ENCODE measurements around the gene CNTN4.

CNTN4 gene

DNA sequence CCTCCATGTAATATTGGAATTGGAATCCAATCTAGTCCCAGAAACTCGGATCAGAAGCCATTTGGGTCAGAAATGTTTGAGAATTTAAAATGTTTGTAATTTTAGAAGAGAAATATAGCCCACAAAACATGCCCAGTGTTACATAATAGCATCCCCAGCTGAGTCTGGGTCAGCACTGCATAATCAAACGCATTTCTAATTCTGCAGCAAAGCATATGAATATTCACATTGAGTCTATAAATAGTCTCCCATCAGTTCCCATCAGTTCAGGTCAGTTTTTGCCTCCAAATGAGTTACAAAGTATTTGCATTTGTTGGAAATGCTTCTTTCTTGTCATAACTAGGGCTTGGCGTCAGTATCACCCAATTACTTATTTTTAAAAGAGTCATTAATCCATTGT lies 628.4 kb downstream of the CNTN4 start:
- Histone ChIP-seq H3K36me3 (ENCODE audit: insufficient read depth, low read length) (no peaks in the 10 kb centered on the region), H3K4me3 (no peak overlapping the region), H3K9ac (ENCODE audit: insufficient read length) (no peak overlapping the region), H3K27ac (no peak overlapping the region), H3K9me3 (ENCODE audit: low read depth, low read length) (no peaks in the 10 kb centered on the region)
- no peak for DNase-seq (ENCODE audit: low read depth, low spot score)
- TF ChIP-seq FOXP2 (optimal IDR thresholded peaks at IDR 0.05; ENCODE audit: control extremely low read depth, extremely low read length, insufficient read depth) (no peak), POLR2AphosphoS5 (IDR thresholded peaks at IDR 0.05; ENCODE audit: borderline replicate concordance, low read depth, low read length) (no peak), EZH2 (IDR thresholded peaks at IDR 0.05) (no peak)

DNA sequence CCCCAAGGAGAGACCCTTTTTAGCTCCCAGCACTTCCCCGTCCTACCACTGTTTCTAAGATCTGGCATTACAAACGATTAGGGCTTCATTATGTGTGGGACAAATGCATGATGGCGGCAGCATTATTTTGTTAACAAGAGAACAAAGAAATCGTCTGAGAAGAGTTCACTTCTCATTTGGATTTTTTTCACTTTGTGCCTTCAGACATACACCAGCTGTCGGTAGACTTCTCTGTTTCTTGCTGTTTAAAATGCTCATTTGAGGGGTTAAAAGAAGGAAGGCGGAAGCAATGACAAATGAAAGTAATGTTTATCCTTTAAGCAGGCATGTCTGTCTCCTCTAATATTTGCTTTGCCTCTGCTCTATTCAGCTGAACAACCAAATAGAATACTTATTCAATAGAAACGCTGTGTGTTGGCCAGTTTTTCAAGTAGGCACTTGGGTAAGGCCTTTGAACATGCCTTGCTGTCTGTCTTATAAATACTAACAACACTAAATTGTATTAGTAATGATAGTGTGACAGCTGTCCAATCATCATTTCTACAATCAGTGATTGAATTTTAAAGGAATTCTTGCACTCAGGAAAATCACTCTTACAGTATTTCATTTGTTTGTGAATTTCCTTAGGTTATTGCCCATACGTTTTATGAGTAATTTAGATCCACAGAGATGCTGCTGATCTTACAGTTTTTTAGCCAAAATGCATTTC lies 629.1 kb downstream of the CNTN4 start:
- H3K4me3 ChIP-seq: no peak overlapping the region
- DNase-seq (ENCODE audit: low read depth, low spot score): no peak

DNA sequence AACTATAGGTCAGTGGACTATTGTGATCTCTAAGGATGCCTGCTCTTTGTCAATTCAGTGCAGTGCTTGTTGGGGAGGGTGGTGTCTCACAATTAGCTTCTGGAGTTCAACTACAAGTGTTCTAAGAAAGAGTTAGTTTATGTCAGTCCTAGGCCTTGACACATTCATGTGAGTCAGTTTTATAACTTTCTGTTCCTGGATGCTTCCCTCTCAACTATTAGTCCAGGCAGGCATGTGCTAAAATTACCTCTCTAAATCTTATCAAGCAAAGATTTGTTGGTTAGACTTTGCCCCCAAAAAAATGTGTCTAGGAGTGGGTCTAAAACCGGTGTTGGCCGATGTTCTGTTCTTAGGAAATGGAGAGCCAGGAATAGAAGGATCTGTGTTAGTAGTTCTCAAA lies 633.2 kb downstream of the CNTN4 start:
- H3K4me3 ChIP-seq: no peak overlapping the region
- DNase-seq (ENCODE audit: low read depth, low spot score): no peak
- no peaks in the 10 kb centered on the region for H3K9me3 ChIP-seq (ENCODE audit: low read depth, low read length)
- H3K27ac ChIP-seq: no peak overlapping the region
- H3K36me3 ChIP-seq (ENCODE audit: insufficient read depth, low read length): no peaks in the 10 kb centered on the region
- no peak overlapping the region for H3K9ac ChIP-seq (ENCODE audit: insufficient read length)
- TF ChIP-seq POLR2AphosphoS5 (IDR thresholded peaks at IDR 0.05; ENCODE audit: borderline replicate concordance, low read depth, low read length) (no peak), FOXP2 (optimal IDR thresholded peaks at IDR 0.05; ENCODE audit: control extremely low read depth, extremely low read length, insufficient read depth) (no peak), EZH2 (IDR thresholded peaks at IDR 0.05) (no peak)

More for the DNA sequence above, 629.1 kb downstream of the CNTN4 start:
- no peaks in the 10 kb centered on the region for H3K36me3 ChIP-seq (ENCODE audit: insufficient read depth, low read length)
- no peak overlapping the region for H3K9ac ChIP-seq (ENCODE audit: insufficient read length)
- no peaks in the 10 kb centered on the region for H3K9me3 ChIP-seq (ENCODE audit: low read depth, low read length)
- TF ChIP-seq FOXP2 (optimal IDR thresholded peaks at IDR 0.05; ENCODE audit: control extremely low read depth, extremely low read length, insufficient read depth) (no peak), EZH2 (IDR thresholded peaks at IDR 0.05) (no peak)
- no peak overlapping the region for H3K27ac ChIP-seq

DNA sequence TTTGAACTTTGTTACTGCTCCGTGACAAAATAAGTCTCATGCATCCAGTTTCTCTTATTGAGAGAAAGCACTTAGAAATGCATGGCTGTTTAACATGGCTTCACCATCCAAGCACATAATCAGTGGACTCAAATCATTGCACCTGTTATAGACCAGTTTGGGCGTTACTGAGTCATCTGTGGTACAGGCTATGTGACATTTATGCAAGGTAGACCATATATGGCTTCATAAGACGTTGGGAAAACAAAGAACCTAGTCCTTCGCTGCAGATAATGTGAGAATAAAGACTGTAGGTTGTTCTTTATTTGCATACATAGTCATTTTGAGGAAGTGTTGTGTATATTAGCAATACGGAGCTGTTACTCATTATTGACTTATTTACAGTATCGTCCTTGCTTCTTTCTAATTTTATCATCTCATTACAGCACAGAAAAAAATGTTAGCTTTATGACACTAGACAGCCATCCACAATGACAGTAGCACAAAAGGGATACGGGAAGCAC lies 636.8 kb downstream of the CNTN4 start:
- Histone ChIP-seq H3K9ac (ENCODE audit: insufficient read length) (no peak overlapping the region), H3K27ac (no peak overlapping the region), H3K9me3 (ENCODE audit: low read depth, low read length) (no peaks in the 10 kb centered on the region), H3K4me3 (no peak overlapping the region), H3K36me3 (ENCODE audit: insufficient read depth, low read length) (no peaks in the 10 kb centered on the region)
- TF ChIP-seq EZH2 (IDR thresholded peaks at IDR 0.05) (no peak), POLR2AphosphoS5 (IDR thresholded peaks at IDR 0.05; ENCODE audit: borderline replicate concordance, low read depth, low read length) (no peak), FOXP2 (optimal IDR thresholded peaks at IDR 0.05; ENCODE audit: control extremely low read depth, extremely low read length, insufficient read depth) (no peak)
- no peak for DNase-seq (ENCODE audit: low read depth, low spot score)

DNA sequence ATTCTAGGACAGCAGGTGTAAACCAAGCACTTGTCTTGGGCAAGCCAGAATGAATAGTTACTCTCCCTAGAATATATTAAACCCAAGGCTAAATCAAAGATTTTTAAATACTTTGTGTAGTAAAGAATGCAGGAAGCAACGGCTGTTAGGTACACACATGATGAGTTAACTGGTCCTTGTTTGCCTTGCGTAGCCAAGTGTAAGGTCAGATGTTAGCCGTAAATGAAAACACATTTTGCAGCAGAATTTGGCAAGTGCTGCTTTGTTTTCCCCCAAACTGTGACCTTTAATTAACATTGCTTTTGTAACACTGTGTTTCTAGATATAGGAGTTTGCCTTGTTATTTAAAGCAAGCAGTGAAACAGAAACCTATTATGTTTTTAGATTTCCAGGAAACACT lies 642.9 kb downstream of the CNTN4 start:
- Histone ChIP-seq H3K27ac (no peak overlapping the region), H3K36me3 (ENCODE audit: insufficient read depth, low read length) (no peaks in the 10 kb centered on the region), H3K4me3 (no peak overlapping the region), H3K9me3 (ENCODE audit: low read depth, low read length) (no peaks in the 10 kb centered on the region), H3K9ac (ENCODE audit: insufficient read length) (no peak overlapping the region)
- no peak for DNase-seq (ENCODE audit: low read depth, low spot score)
- TF ChIP-seq POLR2AphosphoS5 (IDR thresholded peaks at IDR 0.05; ENCODE audit: borderline replicate concordance, low read depth, low read length) (no peak), FOXP2 (optimal IDR thresholded peaks at IDR 0.05; ENCODE audit: control extremely low read depth, extremely low read length, insufficient read depth) (no peak)

DNA sequence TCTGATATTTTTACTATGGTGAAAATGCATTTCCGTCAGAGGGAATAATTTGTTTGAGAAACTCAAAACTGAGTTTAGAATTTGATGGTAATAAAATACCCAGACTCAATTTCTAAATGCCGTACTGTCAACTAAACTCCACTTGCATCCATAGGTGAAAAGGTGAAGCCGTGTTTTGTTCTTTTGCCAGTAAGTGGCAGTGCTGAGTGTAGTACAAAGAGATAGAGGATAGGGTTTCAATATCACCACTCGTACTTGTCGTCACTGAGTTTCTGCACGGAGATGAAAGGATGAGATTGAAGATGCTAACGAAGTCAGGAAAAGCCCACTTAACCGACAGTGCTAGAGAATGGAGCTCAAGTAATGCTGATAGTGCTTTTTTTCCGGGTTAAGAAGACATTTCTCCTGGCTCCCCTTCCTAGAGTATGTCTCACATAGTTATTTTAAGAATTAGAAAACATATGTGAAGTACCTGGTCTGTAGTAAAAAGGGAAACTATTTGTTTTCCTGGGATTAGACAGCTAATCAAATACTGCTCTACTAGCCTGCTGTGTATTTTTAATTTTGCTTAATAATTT lies 666.4 kb downstream of the CNTN4 start:
- TF ChIP-seq POLR2AphosphoS5 (IDR thresholded peaks at IDR 0.05; ENCODE audit: borderline replicate concordance, low read depth, low read length) (no peak), FOXP2 (optimal IDR thresholded peaks at IDR 0.05; ENCODE audit: control extremely low read depth, extremely low read length, insufficient read depth) (no peak), EZH2 (IDR thresholded peaks at IDR 0.05) (no peak)
- no peak overlapping the region for H3K4me3 ChIP-seq
- DNase-seq (ENCODE audit: low read depth, low spot score): no peak
- H3K9me3 ChIP-seq (ENCODE audit: low read depth, low read length): no peaks in the 10 kb centered on the region
- H3K36me3 ChIP-seq (ENCODE audit: insufficient read depth, low read length): no peaks in the 10 kb centered on the region
- no peak overlapping the region for H3K9ac ChIP-seq (ENCODE audit: insufficient read length)
- no peak overlapping the region for H3K27ac ChIP-seq

DNA sequence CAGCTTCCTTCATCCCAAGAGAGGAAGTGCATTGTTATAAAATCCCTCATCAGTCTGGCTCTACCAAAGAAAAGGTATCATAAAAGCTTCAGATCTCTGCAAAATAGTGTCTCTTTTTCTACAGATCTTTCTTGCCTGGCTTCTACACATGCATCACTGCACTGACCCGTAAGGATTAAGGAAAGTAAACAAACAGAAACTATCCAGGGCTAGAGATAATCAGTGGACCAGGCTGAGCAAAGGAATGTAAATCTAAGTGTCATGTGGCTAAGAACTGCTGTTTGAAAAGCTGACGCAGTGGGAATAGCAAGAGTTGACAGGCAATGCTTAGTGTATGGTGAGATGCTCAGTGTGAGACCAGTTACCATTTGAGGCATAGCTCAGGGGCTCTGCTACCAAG lies 671.8 kb downstream of the CNTN4 start:
- Histone ChIP-seq H3K36me3 (ENCODE audit: insufficient read depth, low read length) (no peaks in the 10 kb centered on the region), H3K9me3 (ENCODE audit: low read depth, low read length) (no peaks in the 10 kb centered on the region), H3K4me3 (no peak overlapping the region), H3K9ac (ENCODE audit: insufficient read length) (no peak overlapping the region), H3K27ac (no peak overlapping the region)
- TF ChIP-seq EZH2 (IDR thresholded peaks at IDR 0.05): no peak
- TF ChIP-seq FOXP2 (optimal IDR thresholded peaks at IDR 0.05; ENCODE audit: control extremely low read depth, extremely low read length, insufficient read depth): no peak
- no peak for TF ChIP-seq POLR2AphosphoS5 (IDR thresholded peaks at IDR 0.05; ENCODE audit: borderline replicate concordance, low read depth, low read length)
- DNase-seq (ENCODE audit: low read depth, low spot score): no peak

DNA sequence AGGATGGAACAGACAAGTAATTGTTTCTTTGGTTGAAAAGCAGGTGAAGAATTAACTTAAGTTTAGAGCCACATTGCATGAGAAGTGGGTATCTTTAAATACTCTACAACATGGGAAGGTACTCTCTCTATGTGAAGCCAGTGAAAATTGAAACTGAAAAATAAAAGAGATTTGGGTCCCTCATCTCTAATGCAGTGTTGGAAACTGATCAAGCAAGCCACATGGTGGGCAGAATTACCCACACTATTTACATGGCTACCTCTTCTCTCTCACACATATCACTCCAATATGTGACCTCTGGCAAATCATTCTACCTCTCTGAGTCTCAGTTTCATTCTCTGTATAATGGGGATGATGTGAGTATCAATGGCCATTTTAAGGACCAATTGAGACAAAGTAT lies 672.5 kb downstream of the CNTN4 start:
- no peak for DNase-seq (ENCODE audit: low read depth, low spot score)
- H3K9ac ChIP-seq (ENCODE audit: insufficient read length): no peak overlapping the region
- no peak for TF ChIP-seq EZH2 (IDR thresholded peaks at IDR 0.05)
- no peak for TF ChIP-seq FOXP2 (optimal IDR thresholded peaks at IDR 0.05; ENCODE audit: control extremely low read depth, extremely low read length, insufficient read depth)
- no peak for TF ChIP-seq POLR2AphosphoS5 (IDR thresholded peaks at IDR 0.05; ENCODE audit: borderline replicate concordance, low read depth, low read length)
- no peaks in the 10 kb centered on the region for H3K9me3 ChIP-seq (ENCODE audit: low read depth, low read length)
- H3K4me3 ChIP-seq: no peak overlapping the region
- H3K27ac ChIP-seq: no peak overlapping the region
- H3K36me3 ChIP-seq (ENCODE audit: insufficient read depth, low read length): no peaks in the 10 kb centered on the region

Measured in SK-N-MC (cell line).